GM19468 (cell line): ENCODE data around the gene KRTAP12-2.
"Not testable (repeated sequence)": the region's sequence is repeated elsewhere in the genome, so short reads cannot be mapped to it uniquely, and the experiment has no call there.

Experiments
- ATAC-seq: cut with Tn5 transposase; IDR thresholded peaks from one replicate; pipeline ENCODE4 v1.9.1; 2021; ENCODE audit warnings: mild to moderate bottlenecking, moderate library complexity, moderate number of reproducible peaks; ENCODE audit not compliant: unreplicated experiment; ENCODE audit errors: extremely low read depth

Gene KRTAP12-2

DNA sequence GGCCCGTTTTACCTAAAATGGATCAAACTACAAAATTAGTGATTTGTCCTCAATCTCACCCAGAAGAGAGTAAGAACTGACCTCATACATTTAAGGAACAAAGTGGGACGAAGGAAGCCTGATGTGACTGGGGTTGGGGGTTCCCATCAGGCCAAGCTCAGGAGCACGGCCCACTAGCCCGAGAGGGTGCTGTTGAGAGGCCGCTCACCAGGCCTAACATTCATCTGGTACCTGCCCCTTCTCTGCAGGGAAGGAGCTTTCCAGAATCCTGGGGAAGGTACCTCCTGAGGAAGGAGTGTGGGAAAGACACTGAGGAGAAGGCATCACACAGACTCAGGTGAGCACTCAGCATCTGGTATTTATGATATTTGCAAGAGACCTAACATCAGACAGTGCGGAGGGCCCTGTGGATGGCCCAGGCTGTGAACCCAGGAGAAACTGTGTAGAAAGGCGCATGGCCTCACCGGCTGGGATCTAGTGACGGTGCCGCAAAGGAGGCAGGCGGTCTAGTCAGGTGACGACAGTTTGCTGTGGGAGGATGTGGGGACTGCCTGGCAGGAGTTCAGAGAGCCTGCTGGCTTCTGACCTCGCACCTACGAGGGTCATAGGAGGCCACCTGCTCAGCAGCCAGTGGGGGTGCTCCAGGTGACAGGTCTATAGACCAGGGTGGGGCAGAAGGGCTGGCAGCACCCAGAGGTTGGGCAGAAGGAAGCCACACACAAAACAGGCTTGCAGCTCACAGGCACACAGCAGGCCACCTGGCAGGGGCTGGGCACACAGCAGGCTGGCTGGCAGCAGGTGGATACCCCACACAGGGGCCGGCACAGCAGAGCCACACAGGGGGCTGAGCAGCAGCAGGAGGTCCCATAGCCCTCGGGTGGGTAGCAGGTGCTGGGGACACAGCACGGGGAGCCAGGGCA lies 12.8 kb downstream of the KRTAP12-2 start:
- no peak for ATAC-seq

DNA sequence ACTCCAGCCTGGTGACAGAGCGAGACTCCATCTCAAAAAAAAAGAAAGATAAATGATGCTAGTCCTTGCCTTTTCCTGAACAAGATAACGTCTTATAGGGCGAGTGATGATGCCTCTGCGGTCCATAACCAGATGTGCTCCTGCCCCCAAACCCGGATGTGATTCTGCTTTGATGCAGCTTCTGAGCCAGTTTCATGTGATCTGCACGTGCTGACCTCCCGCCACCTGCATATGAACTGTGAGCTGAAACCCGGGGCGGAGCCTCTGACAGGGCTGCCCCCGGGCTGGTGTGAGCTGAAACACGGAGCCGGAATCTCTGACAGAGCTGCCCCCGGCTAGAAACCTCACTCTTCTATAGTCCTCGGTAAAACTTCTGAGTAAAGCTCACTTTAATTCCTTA lies 13.6 kb downstream of the KRTAP12-2 start:
- ATAC-seq, result no peak

DNA sequence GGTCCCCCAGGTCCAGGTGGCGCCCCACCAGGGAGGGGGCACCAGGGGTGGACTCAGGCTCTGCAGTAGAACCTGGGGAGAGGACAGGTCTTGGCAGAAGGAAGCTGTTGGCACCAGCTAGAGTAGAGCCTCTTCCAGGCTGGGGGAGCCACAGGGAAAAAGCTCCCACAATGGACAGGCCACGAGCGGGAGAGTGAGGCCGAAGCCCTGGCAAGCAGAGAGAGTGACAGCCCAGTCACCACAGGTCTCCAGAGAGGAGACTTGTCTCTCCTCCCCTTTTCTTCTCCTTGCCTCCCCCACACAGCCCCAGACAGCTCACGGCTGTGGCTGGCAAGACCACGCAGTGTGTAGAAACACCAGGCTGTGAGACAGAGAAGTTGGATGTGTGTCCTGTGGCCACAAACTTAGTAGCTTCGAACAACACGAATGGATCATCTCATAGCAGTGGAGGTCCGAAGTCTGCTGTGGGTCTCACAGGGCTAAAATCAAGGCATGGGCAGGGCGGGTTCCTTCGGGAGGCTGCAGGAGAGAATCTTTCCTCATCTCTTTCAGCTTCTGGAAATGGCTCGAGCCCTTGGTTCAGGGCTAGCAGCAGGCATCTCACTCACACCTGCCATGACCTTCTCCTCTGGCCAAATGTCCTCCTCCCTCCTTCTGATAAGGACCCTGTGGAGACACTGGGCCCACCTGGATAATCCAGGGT lies 15.6 kb downstream of the KRTAP12-2 start:
- ATAC-seq, result no peak

DNA sequence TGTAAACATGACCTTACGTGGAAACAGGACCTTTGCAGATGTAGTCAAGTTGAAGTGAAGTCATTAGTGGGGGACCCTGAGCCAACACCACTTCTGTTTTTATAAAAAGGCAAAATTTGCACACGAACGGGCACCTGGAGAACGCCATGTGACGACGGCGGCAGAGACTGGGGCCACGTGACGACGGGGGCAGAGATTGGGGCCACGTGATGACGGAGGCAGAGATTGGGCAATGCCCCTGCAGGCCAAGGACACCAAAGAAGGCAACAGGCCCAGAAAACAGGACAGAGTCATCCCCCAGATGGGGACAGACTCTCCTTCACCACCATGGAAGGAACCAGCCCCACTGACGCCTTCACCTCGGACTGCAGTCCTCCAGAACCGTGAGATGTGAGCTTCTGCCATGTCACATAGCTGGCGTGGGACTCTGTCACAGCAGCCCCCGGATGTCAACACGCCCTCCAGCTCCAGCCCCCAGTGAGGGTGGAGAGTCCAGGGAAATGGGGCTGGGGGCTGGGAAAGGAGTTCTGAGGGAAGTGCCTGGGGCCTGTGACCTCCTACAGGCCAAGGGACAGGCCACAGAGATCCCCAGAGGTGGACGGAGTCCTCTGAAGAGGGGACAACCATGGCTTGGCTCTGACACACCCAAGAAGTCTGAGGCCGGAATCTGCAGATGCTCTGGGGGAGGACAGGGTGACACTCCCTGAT lies 16.3 kb downstream of the KRTAP12-2 start:
- ATAC-seq, result no peak

DNA sequence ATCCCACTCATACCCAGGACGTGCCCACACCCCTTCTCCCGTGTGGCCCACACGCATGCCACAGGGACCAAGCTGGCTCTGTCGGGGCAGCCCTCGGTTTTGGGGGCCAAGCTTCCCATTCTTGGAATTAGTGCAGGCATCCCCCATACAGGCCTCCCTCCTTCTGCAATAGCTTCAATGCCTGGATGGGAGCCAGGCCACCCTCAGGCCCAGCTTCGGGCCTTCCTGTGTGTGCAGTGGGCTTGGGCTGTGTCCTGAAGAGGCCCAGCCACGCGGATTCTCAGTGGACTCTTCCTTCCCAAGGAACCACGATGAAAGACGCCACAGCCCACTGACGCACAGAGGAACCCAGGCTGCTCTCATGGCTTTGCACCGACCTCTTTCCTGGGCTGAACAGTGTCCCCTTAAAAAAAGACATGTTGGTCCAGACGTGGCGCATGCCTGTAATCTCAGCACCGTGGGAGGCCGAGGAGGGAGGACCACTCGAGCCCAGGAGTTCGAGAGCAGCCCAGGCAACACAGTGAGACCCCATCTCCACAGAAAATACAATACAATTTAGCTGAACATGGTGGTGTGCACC lies 17.1 kb downstream of the KRTAP12-2 start:
- no peak for ATAC-seq

DNA sequence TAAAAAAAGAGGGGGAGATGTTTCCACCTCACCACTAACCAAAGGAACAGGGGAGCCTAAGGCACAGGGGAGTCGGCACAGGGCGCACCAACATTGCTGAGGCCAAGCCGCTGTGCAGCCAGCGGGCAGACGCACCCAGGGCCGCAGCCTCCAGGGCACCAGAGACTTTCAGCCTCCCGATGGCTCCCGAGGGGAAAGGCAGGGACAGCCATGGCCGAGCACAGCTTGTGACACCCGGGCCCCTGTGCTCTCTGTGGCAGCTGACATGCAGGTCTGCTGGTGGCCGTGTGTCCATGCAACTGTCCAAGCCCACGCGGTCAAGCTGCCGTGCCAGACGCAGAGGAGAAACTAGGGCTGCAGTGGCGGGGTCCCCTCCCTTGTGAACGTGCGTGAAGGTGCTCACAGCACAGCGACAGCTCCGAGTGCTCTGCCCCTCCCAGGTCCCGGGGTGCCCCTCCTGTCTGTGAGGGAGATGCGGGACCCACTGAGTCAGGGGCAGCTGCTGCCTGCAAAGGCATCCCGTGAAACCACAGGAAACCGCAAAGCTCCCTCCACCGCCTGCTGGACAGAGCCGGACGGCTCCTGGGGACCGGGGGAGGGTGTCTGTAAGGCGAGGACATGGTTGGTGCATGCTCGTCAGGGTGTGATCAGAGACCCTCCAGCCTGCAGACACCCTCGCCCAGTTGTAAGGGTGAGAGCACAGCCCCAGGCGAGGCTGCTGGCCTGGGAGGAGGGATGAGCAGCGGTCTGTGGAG lies 18.0 kb downstream of the KRTAP12-2 start:
- ATAC-seq, result no peak

DNA sequence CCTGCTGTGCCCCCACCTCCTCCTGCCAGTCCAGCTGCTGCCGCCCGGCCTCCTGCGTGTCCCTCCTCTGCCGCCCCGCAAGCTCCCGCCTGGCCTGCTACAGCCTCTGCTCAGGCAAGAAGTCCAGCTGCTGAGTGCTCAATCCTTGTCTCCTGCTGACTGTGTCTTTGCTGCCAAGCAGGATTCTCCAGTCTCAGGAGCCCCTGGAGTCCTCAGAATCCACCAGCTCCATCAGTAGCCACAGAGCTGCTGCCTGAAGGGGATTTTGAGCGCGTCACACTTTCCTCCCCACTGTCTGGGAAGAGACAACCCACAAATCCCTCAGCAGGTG lies 19.5 kb downstream of the KRTAP12-2 start:
- no peak for ATAC-seq

DNA sequence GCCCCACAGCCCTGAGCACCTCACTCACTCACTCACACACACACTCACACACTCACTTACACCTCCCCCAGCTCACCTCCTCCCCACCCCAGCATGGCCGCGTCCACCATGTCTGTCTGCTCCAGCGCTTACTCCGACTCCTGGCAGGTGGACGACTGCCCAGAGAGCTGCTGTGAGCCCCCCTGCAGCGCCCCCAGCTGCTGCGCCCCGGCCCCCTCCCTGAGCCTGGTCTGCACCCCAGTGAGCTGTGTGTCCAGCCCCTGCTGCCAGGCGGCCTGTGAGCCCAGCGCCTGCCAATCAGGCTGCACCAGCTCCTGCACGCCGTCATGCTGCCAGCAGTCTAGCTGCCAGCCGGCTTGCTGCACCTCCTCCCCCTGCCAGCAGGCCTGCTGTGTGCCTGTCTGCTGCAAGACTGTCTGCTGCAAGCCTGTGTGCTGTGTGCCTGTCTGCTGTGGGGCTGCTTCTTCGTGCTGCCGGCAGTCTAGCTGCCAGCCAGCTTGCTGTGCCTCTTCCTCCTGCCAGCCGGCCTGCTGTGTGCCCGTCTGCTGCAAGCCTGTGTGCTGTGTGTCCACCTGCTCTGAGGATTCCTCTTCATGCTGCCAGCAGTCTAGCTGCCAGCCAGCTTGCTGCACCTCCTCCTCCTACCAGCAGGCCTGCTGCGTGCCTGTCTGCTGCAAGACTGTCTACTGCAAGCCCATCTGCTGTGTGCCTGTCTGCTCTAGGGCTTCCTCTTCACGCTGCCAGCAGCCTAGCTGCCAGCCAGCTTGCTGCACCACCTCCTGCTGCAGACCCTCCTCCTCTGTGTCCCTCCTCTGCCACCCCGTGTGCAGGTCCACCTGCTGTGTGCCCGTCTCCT lies 20.1 kb downstream of the KRTAP12-2 start, which contains the start of gene KRTAP10-11:
KRTAP10-11 (plus strand) TSS at position 49 of the 856 bp plus-strand sequence; CDS start at position 94, 45 bp downstream.
- not testable (repeated sequence) for ATAC-seq

DNA sequence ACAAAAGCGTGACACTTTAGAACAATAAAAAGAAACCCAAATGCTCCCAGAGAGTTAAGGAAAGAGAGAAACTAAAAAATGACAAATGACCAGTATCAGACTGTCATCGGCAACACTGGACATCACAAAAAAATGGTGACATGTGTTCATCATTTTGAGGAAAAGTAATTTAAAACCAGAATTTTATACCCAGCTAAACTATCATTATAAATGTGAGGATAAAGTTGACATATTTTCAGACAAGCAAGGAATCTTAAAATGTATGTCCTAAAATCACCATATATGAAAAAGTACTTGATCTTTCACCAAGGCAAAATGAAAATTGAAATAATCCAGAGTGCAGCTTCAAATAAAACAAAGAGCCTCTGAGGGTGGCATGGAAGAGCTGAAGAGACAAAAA lies 21.8 kb downstream of the KRTAP12-2 start:
- ATAC-seq, result no peak

DNA sequence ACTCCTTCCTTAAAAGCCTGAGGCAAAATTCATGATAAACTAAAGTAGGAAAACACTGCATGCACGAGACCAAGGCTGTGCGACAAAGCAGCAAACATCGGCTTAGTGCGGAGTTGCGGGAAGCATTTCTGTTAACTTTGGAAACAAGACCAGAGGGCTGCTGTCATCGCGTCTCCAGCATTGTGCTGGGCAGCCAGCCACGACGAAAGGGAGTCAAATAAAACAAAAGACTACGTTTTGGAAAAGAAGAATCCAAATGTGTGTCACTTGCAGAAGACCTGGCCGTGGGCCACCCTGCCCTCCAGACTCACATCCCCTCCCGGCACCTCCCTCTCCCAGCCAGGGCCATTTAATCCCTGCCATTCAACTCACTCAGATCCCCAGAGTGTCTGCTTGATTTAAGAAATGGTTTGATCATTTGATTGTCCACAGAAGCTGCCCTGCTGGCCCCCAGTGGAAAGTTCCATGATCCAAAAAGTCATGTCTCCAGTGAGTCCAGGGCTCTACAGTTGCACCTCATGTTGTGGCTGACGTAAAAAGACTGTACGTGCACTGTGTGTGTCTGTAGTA lies 22.9 kb downstream of the KRTAP12-2 start:
- ATAC-seq, result no peak

DNA sequence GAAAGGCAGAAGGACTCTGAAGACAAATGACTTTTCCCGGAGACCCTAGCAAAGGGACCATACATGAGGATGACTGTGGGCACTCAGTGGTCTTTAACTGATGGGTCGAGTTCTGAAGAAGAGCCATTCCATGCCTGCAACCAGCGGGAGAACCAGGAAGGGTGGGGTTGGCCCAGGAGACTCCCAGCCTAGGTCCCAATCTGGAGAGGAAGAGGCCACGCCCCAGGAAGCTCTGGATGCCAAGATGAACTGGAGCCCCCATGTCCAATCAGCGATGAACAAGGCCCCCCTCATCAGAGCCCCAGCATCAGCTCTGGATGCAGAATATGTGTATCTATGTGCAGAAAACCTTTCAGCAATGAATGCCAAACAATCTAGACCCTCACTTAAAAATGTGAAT lies 26.0 kb downstream of the KRTAP12-2 start:
- no peak for ATAC-seq

DNA sequence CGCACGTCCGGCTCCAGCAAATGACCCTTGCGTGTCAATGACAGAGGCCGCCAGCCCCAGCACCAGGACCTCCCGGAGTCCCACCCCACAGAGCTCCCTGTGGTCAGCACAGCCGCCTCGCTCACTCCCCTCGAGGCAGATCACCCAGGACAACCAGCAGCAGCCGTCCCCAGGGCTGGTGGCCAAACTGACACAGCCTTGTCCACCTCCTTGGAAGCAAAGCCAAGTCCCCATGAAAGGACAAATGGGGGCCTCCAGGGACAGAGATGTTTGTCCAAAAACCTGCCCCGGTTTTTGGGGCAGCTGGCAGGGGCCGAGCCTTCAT lies 27.4 kb downstream of the KRTAP12-2 start:
- ATAC-seq, result no peak

DNA sequence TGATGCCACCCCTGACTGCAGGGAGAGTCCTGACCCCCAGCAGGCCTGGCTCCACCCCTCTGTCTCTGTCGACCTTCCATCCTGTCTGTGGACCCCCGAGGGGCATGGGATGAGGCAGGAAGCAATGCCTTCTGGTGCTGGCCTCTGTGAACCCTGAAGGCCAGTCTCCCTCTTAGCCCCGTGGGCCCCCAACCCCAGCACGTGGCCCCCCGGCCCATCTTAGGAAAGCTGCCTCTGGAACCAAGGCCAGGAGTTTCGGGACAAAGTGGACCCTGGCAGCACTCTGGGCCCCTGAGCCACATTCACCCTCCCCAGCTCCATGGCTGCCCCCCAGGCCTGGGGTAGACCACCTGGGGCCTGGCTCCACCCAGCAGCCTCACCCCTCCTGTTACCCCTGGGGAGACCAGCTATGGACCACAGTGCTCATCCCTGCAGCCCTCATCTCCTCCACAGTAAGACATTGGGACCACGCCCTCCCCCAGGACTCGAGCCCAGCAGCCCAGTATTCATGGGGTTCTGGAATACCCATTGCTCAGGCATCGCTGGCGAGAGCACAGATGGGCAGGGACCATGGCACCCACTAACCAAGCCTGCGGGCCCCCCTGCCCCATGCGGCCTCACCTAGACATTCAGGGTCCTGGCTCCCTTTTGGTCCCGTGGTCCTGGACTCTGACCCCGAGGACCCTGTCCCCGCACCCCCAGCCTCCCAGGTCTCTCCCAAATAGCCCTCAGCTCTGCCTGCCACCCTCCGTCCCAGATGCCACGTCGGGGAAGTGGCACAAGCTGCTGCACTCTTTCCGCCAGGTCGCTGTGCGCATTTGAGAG lies 28.0 kb downstream of the KRTAP12-2 start:
- ATAC-seq, result not testable (repeated sequence)

DNA sequence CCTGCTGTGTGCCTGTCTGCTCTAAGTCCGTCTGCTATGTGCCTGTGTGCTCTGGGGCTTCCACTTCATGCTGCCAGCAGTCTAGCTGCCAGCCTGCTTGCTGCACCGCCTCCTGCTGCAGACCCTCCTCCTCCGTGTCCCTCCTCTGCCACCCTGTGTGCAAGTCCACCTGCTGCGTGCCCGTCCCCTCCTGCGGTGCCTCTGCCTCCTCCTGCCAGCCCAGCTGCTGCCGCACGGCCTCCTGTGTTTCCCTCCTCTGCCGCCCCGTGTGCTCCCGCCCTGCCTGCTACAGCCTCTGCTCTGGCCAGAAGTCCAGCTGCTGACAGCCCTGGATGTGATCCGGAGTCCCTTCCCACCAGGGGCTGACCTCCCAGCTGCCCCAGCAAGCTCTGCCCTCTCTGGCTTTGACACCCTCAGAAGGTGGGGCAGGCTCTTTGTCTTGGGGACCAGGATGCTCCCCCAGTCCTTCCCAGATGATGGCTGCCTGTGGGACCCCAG lies 28.8 kb downstream of the KRTAP12-2 start:
- not testable (repeated sequence) for ATAC-seq

DNA sequence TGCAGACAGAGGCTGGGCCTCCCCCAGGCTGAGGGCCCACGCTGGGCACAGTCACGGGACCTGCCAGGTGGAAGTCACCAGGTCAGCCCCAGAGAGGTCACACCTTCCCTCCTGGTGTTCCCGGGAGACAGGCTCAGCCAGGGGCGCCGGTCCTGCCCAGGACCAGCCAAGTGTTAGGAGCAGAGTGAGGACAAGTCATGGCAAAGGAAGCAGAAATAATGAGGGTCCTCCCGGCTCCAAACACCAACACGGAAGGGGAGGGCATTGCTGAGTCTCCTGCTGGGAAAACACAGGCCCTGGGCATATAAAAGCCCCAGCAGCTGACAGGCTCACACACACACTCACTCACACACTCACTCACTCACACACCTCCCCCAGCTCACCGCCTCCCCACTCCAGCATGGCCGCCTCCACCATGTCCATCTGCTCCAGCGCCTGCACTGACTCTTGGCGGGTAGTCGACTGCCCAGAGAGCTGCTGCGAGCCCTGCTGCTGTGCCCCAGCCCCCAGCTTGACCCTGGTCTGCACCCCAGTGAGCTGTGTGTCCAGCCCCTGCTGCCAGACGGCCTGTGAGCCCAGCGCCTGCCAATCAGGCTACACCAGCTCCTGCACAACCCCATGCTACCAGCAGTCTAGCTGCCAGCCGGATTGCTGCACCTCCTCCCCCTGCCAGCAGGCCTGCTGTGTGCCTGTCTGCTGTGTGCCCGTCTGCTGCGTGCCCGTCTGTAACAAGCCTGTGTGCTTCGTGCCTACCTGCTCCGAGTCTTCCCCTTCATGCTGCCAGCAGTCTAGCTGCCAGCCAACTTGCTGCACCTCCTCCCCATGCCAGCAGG lies 29.5 kb downstream of the KRTAP12-2 start, which contains the start of gene KRTAP10-10:
KRTAP10-10 (plus strand) TSS at position 339 of the 833 bp plus-strand sequence; CDS start at position 401, 62 bp downstream.
- ATAC-seq, result no peak

DNA sequence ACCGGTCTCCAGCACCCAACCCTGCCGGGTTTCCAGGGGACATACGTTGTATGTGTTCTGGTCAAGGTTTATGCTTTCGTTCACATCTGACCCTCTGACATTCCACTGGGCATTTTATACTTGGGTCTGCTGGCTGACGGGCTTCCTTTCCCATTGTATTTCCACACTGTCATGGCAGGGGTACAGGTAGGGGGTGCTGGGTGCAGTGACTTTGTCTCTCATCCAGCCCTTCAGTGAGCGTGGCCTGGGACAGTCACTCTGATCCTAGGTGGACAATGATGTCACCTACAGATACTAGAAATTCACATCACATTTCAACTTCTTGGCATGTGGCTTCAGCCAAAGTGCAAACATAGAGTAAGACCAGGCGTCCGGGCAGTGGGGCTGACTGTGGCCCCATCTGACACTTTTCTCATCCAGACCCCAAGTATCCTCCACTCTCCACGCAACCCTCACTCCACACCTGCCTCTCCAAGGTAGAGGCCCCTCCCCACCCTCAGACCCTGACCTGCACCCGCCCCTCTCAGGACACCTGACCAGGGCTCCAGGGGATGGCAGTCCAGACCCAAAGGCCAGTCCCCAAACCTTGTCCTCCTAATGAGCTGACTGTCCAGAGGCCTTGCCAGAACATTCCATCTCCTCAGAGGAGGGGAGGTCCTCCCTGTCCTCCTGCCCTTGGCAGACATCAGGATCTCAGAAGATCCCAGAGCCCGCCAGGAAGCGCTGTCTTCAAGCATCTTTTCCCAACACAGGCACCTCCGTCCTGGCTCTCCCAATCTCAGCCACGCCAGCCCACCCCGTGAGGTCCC lies 30.3 kb downstream of the KRTAP12-2 start:
- no peak for ATAC-seq
